ENCODE measurements around the gene HBEGF.

The HBEGF gene

DNA sequence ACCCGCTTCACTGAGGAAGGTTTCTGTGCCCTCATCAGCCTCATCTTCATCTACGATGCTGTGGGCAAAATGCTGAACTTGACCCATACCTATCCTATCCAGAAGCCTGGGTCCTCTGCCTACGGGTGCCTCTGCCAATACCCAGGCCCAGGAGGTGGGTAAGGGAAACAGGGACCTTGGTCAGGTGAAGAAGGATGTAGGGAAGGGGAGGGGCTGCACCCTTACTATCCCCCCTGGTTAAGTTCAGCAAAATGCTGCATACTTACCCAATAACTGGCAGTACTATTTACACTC lies 18.0 kb upstream of the HBEGF start:
- TF ChIP-seq TARDBP (IDR thresholded peaks at IDR 0.05), result no peak
- TF ChIP-seq, protein P1, sequence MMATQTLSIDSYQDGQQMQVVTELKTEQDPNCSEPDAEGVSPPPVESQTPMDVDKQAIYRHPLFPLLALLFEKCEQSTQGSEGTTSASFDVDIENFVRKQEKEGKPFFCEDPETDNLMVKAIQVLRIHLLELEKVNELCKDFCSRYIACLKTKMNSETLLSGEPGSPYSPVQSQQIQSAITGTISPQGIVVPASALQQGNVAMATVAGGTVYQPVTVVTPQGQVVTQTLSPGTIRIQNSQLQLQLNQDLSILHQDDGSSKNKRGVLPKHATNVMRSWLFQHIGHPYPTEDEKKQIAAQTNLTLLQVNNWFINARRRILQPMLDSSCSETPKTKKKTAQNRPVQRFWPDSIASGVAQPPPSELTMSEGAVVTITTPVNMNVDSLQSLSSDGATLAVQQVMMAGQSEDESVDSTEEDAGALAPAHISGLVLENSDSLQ (IDR thresholded peaks at IDR 0.05), result no peak
- TF ChIP-seq LEF1 (IDR thresholded peaks at IDR 0.05; ENCODE audit: borderline replicate concordance), result no peak
- no peak for TF ChIP-seq NFRKB (IDR thresholded peaks at IDR 0.05)
- no peak for TF ChIP-seq FOXA1 (IDR thresholded peaks at IDR 0.05)
- TF ChIP-seq SP1 (IDR thresholded peaks at IDR 0.05), result no peak
- no peak for TF ChIP-seq SUZ12 (IDR thresholded peaks at IDR 0.05)
- TF ChIP-seq FOXK2 (IDR thresholded peaks at IDR 0.05), result no peak
- no peak for TF ChIP-seq CTBP1 (IDR thresholded peaks at IDR 0.05; ENCODE audit: borderline replicate concordance)
- no peak for TF ChIP-seq ARNT (IDR thresholded peaks at IDR 0.05)
- no peak for TF ChIP-seq BHLHE40 (IDR thresholded peaks at IDR 0.05; ENCODE audit: borderline replicate concordance)
- no peak for TF ChIP-seq L3MBTL2 (conservative IDR thresholded peaks at IDR 0.05)
- no peak for TF ChIP-seq ZNF384 (IDR thresholded peaks at IDR 0.05)
- TF ChIP-seq HDGF (IDR thresholded peaks at IDR 0.05; ENCODE audit: borderline replicate concordance), result no peak
- TF ChIP-seq FOXM1 (IDR thresholded peaks at IDR 0.05; ENCODE audit: borderline replicate concordance), result no peak
- no peak for TF ChIP-seq ELF4 (IDR thresholded peaks at IDR 0.05)
- ChIA-PET POLR2A (no interaction called here), CTCF (interaction anchor here (0.7 to 1.8 kb wide), 6 partner anchors 8 to 120 kb away, joined by 3 to 15 read pairs (median 5); partner anchors contain the start of gene HBEGF)
- no peak for DNase-seq (ENCODE audit: extremely low spot score)

DNA sequence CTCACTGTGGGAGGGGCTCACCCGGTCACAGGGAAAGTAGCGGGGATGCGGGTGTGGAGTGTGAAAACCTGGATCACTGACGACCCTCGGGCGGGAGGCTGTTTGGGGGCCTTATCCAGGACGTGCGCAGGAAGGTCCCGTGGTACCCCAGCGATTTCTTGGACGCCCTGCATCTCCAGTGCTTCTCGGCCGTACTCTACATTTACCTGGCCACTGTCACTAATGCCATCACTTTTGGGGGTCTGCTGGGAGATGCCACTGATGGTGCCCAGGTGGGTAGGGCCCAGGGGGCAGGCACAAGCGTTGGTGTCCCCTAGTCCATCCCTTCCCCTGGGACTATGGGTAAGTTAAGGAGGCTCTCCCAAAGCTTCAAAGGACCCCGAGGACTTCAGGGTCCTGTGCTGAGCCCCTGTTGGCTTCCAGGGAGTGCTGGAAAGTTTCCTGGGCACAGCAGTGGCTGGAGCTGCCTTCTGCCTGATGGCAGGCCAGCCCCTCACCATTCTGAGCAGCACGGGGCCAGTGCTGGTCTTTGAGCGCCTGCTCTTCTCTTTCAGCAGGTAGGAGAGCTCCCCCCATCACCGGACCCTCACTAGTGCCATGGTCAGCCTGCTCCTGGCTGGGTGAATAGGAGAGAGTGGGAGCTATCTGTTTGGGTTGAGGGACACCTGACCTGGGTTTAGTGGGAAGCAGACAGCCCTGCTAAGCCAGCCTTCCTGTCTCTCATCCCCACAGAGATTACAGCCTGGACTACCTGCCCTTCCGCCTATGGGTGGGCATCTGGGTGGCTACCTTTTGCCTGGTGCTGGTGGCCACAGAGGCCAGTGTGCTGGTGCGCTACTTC lies 17.4 kb upstream of the HBEGF start:
- no peak for TF ChIP-seq ARNT (IDR thresholded peaks at IDR 0.05)
- no peak for TF ChIP-seq SP1 (IDR thresholded peaks at IDR 0.05)
- no peak for TF ChIP-seq CTBP1 (IDR thresholded peaks at IDR 0.05; ENCODE audit: borderline replicate concordance)
- ChIA-PET POLR2A (interaction anchor here (1.0 to 1.2 kb wide), 2 partner anchors 38 to 194 kb away, joined by 3 to 4 read pairs; partner anchors contain the start of genes ANKHD1 and SRA1), CTCF (interaction anchor here (0.6 to 1.8 kb wide), 14 partner anchors 9 to 358 kb away, joined by 3 to 15 read pairs (median 3); partner anchors contain the start of gene HBEGF)

GRCh38 chr5:140362875-140363630 lies 16.6 kb upstream of the HBEGF start:
- ChIA-PET CTCF (interaction anchor here (0.6 to 1.8 kb wide), 13 partner anchors 10 to 359 kb away, joined by 3 to 15 read pairs (median 3); partner anchors contain the start of gene HBEGF), POLR2A (interaction anchor here (0.5 to 1.2 kb wide), 3 partner anchors 39 to 194 kb away, joined by 3 to 4 read pairs (median 3); partner anchors contain the start of genes ANKHD1 and SRA1)
- peak; percentile 88 for DNase-seq (ENCODE audit: extremely low spot score)
- TF ChIP-seq FOXK2 (IDR thresholded peaks at IDR 0.05), result no peak
- no peak for TF ChIP-seq SUZ12 (IDR thresholded peaks at IDR 0.05)
- TF ChIP-seq ARNT (IDR thresholded peaks at IDR 0.05), result no peak
- no peak for TF ChIP-seq BHLHE40 (IDR thresholded peaks at IDR 0.05; ENCODE audit: borderline replicate concordance)
- TF ChIP-seq FOXM1 (IDR thresholded peaks at IDR 0.05; ENCODE audit: borderline replicate concordance), result no peak
- TF ChIP-seq, protein P1 (IDR thresholded peaks at IDR 0.05), result no peak
- TF ChIP-seq ELF4 (IDR thresholded peaks at IDR 0.05), result no peak

More for the DNA sequence above, 17.4 kb upstream of the HBEGF start:
- DNase-seq (ENCODE audit: extremely low spot score), result no peak

DNA sequence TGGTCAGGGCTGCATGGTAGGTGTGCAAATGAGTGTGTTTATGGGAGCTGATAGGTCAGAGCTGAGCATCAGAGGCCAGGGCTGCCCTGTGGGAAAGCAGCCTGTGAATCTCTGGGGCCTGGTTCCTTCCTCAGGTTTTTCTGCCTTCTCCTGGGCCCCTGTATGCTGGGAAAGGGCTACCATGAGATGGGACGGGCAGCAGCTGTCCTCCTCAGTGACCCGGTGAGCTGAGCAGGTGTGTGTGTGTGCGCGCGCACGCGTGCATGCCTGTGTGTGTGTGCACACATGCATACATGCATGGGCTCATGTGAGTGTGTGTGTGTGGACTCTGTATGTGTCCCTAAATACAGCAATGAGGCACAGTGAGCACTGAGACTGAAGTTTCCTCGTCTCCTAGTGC lies 15.9 kb upstream of the HBEGF start:
- CTCF ChIA-PET, result interaction anchor here (0.7 to 0.8 kb wide), 2 partner anchors 19 to 119 kb away, joined by 3 read pairs; no protein-coding TSS in a partner anchor
- TF ChIP-seq ZNF384 (IDR thresholded peaks at IDR 0.05) (no peak), FOXM1 (IDR thresholded peaks at IDR 0.05; ENCODE audit: borderline replicate concordance) (no peak), ARNT (IDR thresholded peaks at IDR 0.05) (no peak), HDGF (IDR thresholded peaks at IDR 0.05; ENCODE audit: borderline replicate concordance) (no peak), NFRKB (IDR thresholded peaks at IDR 0.05) (no peak), BHLHE40 (IDR thresholded peaks at IDR 0.05; ENCODE audit: borderline replicate concordance) (no peak), LEF1 (IDR thresholded peaks at IDR 0.05; ENCODE audit: borderline replicate concordance) (no peak), SUZ12 (IDR thresholded peaks at IDR 0.05) (no peak), ELF4 (IDR thresholded peaks at IDR 0.05) (no peak), SP1 (IDR thresholded peaks at IDR 0.05) (no peak), L3MBTL2 (conservative IDR thresholded peaks at IDR 0.05) (no peak)
- POLR2A ChIA-PET, result no interaction called here
- no peak for DNase-seq (ENCODE audit: extremely low spot score)

- ChIA-PET CTCF (interaction anchor here (0.7 to 1.0 kb wide), 4 partner anchors 19 to 122 kb away, joined by 3 to 4 read pairs (median 3); no protein-coding TSS in a partner anchor), POLR2A (no interaction called here)
- no peak for DNase-seq (ENCODE audit: extremely low spot score)
- TF ChIP-seq BHLHE40 (IDR thresholded peaks at IDR 0.05; ENCODE audit: borderline replicate concordance) (no peak), SUZ12 (IDR thresholded peaks at IDR 0.05) (no peak)
Measured at GRCh38 chr5:140361901-140362300, 15.5 kb upstream of the HBEGF start.

GRCh38 chr5:140360681-140361479 lies 14.5 kb upstream of the HBEGF start:
- CTCF ChIA-PET, result interaction anchor here (0.6 to 1.4 kb wide), 7 partner anchors 11 to 354 kb away, joined by 3 to 4 read pairs (median 4); no protein-coding TSS in a partner anchor
- no peak for DNase-seq (ENCODE audit: extremely low spot score)
- no peak for TF ChIP-seq HDGF (IDR thresholded peaks at IDR 0.05; ENCODE audit: borderline replicate concordance)
- TF ChIP-seq FOXM1 (IDR thresholded peaks at IDR 0.05; ENCODE audit: borderline replicate concordance), result no peak
- TF ChIP-seq SP1 (IDR thresholded peaks at IDR 0.05), result no peak
- TF ChIP-seq ELF4 (IDR thresholded peaks at IDR 0.05), result no peak
- no peak for TF ChIP-seq SUZ12 (IDR thresholded peaks at IDR 0.05)
- TF ChIP-seq CTBP1 (IDR thresholded peaks at IDR 0.05; ENCODE audit: borderline replicate concordance), result no peak
- no peak for TF ChIP-seq TARDBP (IDR thresholded peaks at IDR 0.05)
- TF ChIP-seq BHLHE40 (IDR thresholded peaks at IDR 0.05; ENCODE audit: borderline replicate concordance), result no peak
- no peak for TF ChIP-seq FOXK2 (IDR thresholded peaks at IDR 0.05)
- TF ChIP-seq, protein P1 (IDR thresholded peaks at IDR 0.05), result no peak
- no peak for TF ChIP-seq ARNT (IDR thresholded peaks at IDR 0.05)
- TF ChIP-seq LEF1 (IDR thresholded peaks at IDR 0.05; ENCODE audit: borderline replicate concordance), result no peak
- TF ChIP-seq FOXA1 (IDR thresholded peaks at IDR 0.05), result no peak
- POLR2A ChIA-PET, result interaction anchor here (1.0 to 1.9 kb wide), 2 partner anchors 40 to 287 kb away, joined by 3 to 7 read pairs; partner anchors contain the start of genes ANKHD1, IK and NDUFA2
